ENCODE results near the gene ZAR1L.

Gene ZAR1L

DNA sequence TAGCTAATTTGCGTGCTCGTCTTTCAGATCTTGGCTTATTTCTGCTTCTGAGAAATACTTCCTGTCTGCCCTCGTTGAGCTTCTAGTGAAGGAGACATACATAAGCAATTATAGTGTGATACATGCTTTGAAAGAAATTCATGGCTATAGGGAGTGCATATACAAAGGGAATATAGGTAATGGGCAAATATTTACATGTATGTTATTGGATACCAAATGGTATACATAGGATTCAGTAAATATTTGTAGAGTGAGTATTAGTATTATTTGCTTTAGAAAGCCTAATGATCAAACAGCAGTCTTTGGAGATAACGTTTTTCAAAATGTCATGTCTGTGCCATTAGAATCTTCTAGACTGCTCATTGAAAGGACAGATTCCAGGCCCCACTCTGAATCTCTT lies 5.4 kb upstream of the ZAR1L start:
- H3K4me3 ChIP-seq (ENCODE audit: low read length in 2 of 2), result no peak overlapping the region
- no peaks in the 10 kb centered on the region for H3K36me3 ChIP-seq (ENCODE audit: control insufficient read depth in 2 of 2, insufficient read depth in 2 of 2, low read length in 2 of 2)
- peaks cover 7% of the 10 kb centered on the region for H3K4me1 ChIP-seq (ENCODE audit: control insufficient read depth, insufficient read depth, low read length)
- H3K27me3 ChIP-seq (ENCODE audit: control insufficient read depth in 1 of 2, insufficient read depth in 2 of 2, low read length in 2 of 2), result no peaks in the 10 kb centered on the region
- H3K9ac ChIP-seq (ENCODE audit: low read length in 2 of 2), result no peak overlapping the region
- no peak overlapping the region for H3K27ac ChIP-seq (ENCODE audit: low read length)
- no peaks in the 10 kb centered on the region for H3K9me3 ChIP-seq (ENCODE audit: control insufficient read depth in 2 of 2, low read length in 2 of 2)

DNA sequence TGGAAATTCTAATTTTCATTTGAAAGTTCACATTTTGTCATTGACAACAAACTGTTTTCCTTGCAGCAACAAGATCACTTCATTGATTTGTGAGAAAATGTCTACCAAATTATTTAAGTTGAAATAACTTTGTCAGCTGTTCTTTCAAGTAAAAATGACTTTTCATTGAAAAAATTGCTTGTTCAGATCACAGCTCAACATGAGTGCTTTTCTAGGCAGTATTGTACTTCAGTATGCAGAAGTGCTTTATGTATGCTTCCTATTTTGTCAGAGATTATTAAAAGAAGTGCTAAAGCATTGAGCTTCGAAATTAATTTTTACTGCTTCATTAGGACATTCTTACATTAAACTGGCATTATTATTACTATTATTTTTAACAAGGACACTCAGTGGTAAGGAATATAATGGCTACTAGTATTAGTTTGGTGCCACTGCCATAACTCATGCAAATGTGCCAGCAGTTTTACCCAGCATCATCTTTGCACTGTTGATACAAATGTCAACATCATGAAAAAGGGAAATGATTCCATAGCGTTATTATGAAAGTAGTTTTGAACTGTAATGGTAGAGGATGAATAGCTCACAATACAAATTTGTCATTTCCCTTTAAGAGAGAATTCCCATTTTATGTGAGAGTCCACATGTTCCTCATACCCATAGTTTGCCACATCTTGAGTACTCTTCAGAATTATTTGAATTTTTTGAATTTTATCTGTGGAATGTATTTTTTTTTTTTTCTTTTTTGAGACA lies 2.7 kb upstream of the ZAR1L start:
- Histone ChIP-seq H3K27ac (ENCODE audit: low read length) (no peak overlapping the region), H3K27me3 (ENCODE audit: control insufficient read depth in 1 of 2, insufficient read depth in 2 of 2, low read length in 2 of 2) (no peaks in the 10 kb centered on the region), H3K36me3 (ENCODE audit: control insufficient read depth in 2 of 2, insufficient read depth in 2 of 2, low read length in 2 of 2) (no peaks in the 10 kb centered on the region), H3K9me3 (ENCODE audit: control insufficient read depth in 2 of 2, low read length in 2 of 2) (no peaks in the 10 kb centered on the region), H3K4me1 (ENCODE audit: control insufficient read depth, insufficient read depth, low read length) (peaks cover 12% of the 10 kb centered on the region), H3K4me3 (ENCODE audit: low read length in 2 of 2) (no peak overlapping the region), H3K9ac (ENCODE audit: low read length in 2 of 2) (no peak overlapping the region)

DNA sequence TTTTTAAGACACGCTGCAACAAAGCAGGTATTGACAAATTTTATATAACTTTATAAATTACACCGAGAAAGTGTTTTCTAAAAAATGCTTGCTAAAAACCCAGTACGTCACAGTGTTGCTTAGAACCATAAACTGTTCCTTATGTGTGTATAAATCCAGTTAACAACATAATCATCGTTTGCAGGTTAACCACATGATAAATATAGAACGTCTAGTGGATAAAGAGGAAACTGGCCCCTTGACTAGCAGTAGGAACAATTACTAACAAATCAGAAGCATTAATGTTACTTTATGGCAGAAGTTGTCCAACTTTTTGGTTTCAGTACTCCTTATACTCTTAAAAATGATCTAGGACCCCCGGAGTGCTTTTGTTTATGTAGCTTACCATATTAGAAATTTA lies 1.3 kb upstream of the ZAR1L start:
- Histone ChIP-seq H3K9ac (ENCODE audit: low read length in 2 of 2) (peak overlapping the region in 1 of 2 donors; percentile 83), H3K27me3 (ENCODE audit: control insufficient read depth in 1 of 2, insufficient read depth in 2 of 2, low read length in 2 of 2) (no peaks in the 10 kb centered on the region), H3K4me1 (ENCODE audit: control insufficient read depth, insufficient read depth, low read length) (peaks cover 12% of the 10 kb centered on the region), H3K27ac (ENCODE audit: low read length) (no peak overlapping the region), H3K36me3 (ENCODE audit: control insufficient read depth in 2 of 2, insufficient read depth in 2 of 2, low read length in 2 of 2) (no peaks in the 10 kb centered on the region), H3K9me3 (ENCODE audit: control insufficient read depth in 2 of 2, low read length in 2 of 2) (no peaks in the 10 kb centered on the region), H3K4me3 (ENCODE audit: low read length in 2 of 2) (no peak overlapping the region)

DNA sequence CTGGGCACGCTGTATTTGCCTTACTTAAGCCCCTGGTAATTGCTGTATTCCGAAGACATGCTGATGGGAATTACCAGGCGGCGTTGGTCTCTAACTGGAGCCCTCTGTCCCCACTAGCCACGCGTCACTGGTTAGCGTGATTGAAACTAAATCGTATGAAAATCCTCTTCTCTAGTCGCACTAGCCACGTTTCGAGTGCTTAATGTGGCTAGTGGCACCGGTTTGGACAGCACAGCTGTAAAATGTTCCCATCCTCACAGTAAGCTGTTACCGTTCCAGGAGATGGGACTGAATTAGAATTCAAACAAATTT lies 821 bp upstream of the ZAR1L start:
- H3K4me1 ChIP-seq (ENCODE audit: control insufficient read depth, insufficient read depth, low read length), result peaks cover 12% of the 10 kb centered on the region
- H3K9ac ChIP-seq (ENCODE audit: low read length in 2 of 2), result peak overlapping the region; percentile 65 to 83
- H3K4me3 ChIP-seq (ENCODE audit: low read length in 2 of 2), result peak overlapping the region; percentile 62 to 87
- H3K27ac ChIP-seq (ENCODE audit: low read length), result no peak overlapping the region
- no peaks in the 10 kb centered on the region for H3K36me3 ChIP-seq (ENCODE audit: control insufficient read depth in 2 of 2, insufficient read depth in 2 of 2, low read length in 2 of 2)
- H3K9me3 ChIP-seq (ENCODE audit: control insufficient read depth in 2 of 2, low read length in 2 of 2), result no peaks in the 10 kb centered on the region
- no peaks in the 10 kb centered on the region for H3K27me3 ChIP-seq (ENCODE audit: control insufficient read depth in 1 of 2, insufficient read depth in 2 of 2, low read length in 2 of 2)

DNA sequence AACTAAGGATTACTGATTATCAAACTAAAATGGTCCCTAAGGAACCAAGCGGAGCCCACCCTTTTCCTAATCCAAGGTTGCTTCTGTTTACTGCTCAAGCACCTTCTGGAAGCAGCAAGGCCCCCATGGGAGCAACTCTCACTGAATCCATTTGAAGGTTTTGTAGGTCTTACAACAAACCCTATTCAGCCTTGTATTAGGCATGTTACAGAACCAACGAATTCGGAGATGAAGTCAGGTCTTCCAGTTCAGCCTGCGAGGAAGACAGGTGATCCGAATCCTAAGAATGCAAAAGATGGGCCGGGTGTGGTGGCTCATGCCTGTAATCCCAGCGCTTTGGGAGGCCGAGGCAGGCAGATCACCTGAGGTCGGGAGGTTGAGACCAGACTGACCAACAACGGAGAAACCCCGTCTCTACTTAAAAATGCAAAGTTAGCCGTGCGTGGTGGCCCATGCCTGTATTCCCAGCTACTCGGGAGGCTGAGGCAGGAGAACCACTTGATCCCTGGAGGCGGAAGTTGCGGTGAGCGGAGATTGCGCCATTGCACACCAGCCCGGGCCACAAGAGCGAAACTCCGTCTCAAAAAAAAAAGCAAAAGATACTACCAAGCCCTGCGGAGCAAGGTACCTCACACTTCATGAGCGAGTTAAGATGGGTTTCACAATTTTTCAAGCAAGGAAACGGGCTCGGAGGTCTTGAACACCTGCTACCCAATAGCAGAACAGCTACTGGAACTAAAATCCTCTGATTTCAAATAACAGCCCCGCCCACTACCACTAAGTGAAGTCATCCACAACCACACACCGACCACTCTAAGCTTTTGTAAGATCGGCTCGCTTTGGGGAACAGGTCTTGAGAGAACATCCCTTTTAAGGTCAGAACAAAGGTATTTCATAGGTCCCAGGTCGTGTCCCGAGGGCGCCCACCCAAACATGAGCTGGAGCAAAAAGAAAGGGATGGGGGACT lies 609 bp downstream of the ZAR1L start:
- peak overlapping the region; percentile 91 for H3K27ac ChIP-seq (ENCODE audit: low read length)
- H3K4me1 ChIP-seq (ENCODE audit: control insufficient read depth, insufficient read depth, low read length), result peaks cover 15% of the 10 kb centered on the region
- peak overlapping the region; percentile 62 to 87 for H3K4me3 ChIP-seq (ENCODE audit: low read length in 2 of 2)
- H3K36me3 ChIP-seq (ENCODE audit: control insufficient read depth in 2 of 2, insufficient read depth in 2 of 2, low read length in 2 of 2), result no peaks in the 10 kb centered on the region
- H3K27me3 ChIP-seq (ENCODE audit: control insufficient read depth in 1 of 2, insufficient read depth in 2 of 2, low read length in 2 of 2), result no peaks in the 10 kb centered on the region
- H3K9me3 ChIP-seq (ENCODE audit: control insufficient read depth in 2 of 2, low read length in 2 of 2), result no peaks in the 10 kb centered on the region
- peak overlapping the region; percentile 83 to 95 for H3K9ac ChIP-seq (ENCODE audit: low read length in 2 of 2)

DNA sequence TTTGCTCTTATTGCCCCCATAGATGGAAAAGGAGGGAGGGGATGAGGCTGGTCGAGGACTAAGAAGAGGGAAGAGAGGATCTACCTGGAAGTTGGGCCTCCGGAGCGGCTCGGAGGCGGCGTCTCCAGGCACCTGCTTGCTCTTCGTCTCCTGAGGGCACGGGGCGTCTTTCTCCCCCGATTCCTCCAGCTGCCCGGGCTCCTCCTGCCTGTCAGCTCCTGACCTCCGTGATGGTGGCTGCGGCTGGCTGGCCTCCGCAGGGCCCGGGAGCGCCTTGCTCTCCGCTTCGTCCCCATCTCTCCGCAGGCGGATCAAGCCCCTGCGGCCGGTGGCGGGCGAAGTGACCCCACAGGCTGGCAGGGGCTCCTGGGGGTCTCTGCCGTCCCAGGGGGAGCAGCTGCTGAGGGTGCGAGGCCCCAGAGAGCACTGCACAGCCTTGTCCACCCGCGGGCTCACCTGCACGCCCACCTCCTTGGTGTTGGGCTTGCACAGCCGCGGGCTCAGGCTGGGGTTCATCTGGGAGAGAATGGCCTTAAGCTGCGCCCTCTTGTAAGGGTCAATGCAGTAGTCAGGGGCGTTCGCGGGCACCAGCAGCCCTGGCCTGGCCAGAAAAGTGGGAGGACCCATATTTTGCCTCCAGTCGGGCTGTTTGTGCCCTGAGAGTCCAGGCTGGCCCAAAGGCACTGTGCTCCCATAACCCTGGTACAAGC lies 3.8 kb downstream of the ZAR1L start:
- H3K36me3 ChIP-seq (ENCODE audit: control insufficient read depth in 2 of 2, insufficient read depth in 2 of 2, low read length in 2 of 2), result no peaks in the 10 kb centered on the region
- H3K27me3 ChIP-seq (ENCODE audit: control insufficient read depth in 1 of 2, insufficient read depth in 2 of 2, low read length in 2 of 2), result no peaks in the 10 kb centered on the region
- no peak overlapping the region for H3K27ac ChIP-seq (ENCODE audit: low read length)
- no peak overlapping the region for H3K9ac ChIP-seq (ENCODE audit: low read length in 2 of 2)
- peaks cover 15% of the 10 kb centered on the region for H3K4me1 ChIP-seq (ENCODE audit: control insufficient read depth, insufficient read depth, low read length)
- no peaks in the 10 kb centered on the region for H3K9me3 ChIP-seq (ENCODE audit: control insufficient read depth in 2 of 2, low read length in 2 of 2)
- H3K4me3 ChIP-seq (ENCODE audit: low read length in 2 of 2), result no peak overlapping the region

DNA sequence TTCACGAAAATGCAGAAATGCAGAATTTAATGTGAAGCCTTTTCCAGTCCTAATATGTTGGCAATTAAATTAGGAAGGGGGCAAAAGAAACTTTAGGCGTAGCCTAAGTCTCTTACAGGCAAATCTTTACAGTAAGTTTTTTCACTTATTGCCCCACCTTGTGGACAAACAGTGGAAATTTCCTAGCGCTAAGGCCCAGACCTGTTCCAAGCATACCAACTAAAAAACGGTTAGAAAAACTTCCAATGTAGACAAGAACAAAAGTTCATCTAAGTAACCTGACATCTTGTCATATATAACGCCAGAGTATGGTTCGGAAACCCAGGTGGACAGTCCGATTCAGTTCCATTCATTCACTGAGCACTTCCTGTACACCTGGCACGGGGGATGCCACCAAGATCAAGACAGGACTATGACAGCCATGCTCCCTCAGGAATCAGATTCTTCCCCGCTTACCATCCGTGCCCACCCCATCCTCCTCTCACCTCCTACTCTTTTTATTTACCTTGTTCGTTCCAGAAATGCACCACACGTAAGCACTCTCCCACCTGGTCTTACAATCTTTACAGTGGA lies 4.9 kb downstream of the ZAR1L start:
- Histone ChIP-seq H3K9ac (ENCODE audit: low read length in 2 of 2) (peak overlapping the region; percentile 45 to 52), H3K4me3 (ENCODE audit: low read length in 2 of 2) (peak overlapping the region; percentile 55 to 60), H3K4me1 (ENCODE audit: control insufficient read depth, insufficient read depth, low read length) (peaks cover 8% of the 10 kb centered on the region), H3K36me3 (ENCODE audit: control insufficient read depth in 2 of 2, insufficient read depth in 2 of 2, low read length in 2 of 2) (no peaks in the 10 kb centered on the region), H3K9me3 (ENCODE audit: control insufficient read depth in 2 of 2, low read length in 2 of 2) (no peaks in the 10 kb centered on the region), H3K27me3 (ENCODE audit: control insufficient read depth in 1 of 2, insufficient read depth in 2 of 2, low read length in 2 of 2) (no peaks in the 10 kb centered on the region), H3K27ac (ENCODE audit: low read length) (peak overlapping the region; percentile 41)

DNA sequence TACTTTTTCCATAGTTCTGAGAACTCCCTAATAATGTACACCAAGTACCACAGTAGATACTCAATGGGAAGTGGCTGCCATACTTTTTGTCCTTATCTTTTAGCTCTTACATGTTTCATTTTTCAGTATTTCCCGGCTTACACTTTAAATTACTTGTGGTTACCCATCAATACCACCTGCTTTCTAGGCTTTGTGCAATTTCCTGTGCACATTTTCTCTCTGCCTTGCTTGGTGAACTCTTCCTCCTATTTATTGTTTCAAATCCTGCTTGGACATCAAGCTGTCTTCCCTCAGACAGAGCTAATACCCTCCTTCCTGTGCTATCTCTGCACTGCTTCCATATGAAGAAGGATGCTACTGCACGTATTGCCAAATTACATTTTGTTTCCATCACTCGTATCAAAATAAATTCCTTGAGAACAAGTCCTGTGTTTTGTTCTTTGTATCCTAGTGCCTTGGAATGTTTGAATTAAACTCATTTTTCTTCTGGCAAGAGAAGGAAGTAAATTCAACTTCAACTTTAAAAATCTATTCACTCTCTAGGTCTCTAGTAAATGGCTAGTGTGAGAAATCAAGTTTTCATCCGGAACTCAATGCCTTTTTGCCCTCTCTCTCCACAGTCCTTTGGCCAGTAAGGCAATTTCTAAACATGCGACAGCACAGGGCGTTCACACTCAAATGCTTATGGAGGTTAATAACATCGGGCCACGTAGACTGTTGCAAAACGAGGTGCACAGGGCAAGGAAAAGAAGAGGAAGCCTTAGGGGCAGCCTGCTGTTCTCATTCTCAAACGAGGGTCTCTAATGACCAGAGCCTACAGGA lies 5.6 kb downstream of the ZAR1L start:
- H3K27ac ChIP-seq (ENCODE audit: low read length), result peak overlapping the region; percentile 41
- no peaks in the 10 kb centered on the region for H3K9me3 ChIP-seq (ENCODE audit: control insufficient read depth in 2 of 2, low read length in 2 of 2)
- no peaks in the 10 kb centered on the region for H3K36me3 ChIP-seq (ENCODE audit: control insufficient read depth in 2 of 2, insufficient read depth in 2 of 2, low read length in 2 of 2)
- H3K4me3 ChIP-seq (ENCODE audit: low read length in 2 of 2), result peak overlapping the region; percentile 55 to 60
- peak overlapping the region; percentile 45 to 52 for H3K9ac ChIP-seq (ENCODE audit: low read length in 2 of 2)
- H3K27me3 ChIP-seq (ENCODE audit: control insufficient read depth in 1 of 2, insufficient read depth in 2 of 2, low read length in 2 of 2), result no peaks in the 10 kb centered on the region
- H3K4me1 ChIP-seq (ENCODE audit: control insufficient read depth, insufficient read depth, low read length), result peaks cover 3% of the 10 kb centered on the region

DNA sequence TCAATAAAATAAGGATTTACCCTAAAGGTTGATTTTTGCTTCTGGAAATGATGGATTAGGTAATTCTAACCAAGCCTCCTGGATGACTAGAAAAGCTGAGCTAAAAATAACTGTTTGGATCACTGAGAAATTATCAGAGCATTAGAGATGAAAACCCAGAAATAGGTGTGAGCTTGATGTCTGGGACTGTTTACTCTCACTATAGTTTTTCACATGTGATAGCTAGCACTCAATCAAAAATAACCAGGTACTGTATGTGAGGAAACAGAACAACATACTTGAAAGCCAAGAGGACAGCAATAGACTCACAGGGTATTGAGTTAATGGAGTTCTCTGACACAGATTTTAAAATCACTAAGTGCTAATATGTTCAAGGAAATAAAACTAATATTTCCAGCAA lies 9.5 kb downstream of the ZAR1L start:
- H3K9ac ChIP-seq (ENCODE audit: low read length in 2 of 2), result no peak overlapping the region
- H3K27ac ChIP-seq (ENCODE audit: low read length), result no peak overlapping the region
- no peaks in the 10 kb centered on the region for H3K9me3 ChIP-seq (ENCODE audit: control insufficient read depth in 2 of 2, low read length in 2 of 2)
- H3K36me3 ChIP-seq (ENCODE audit: control insufficient read depth in 2 of 2, insufficient read depth in 2 of 2, low read length in 2 of 2), result no peaks in the 10 kb centered on the region
- no peak overlapping the region for H3K4me3 ChIP-seq (ENCODE audit: low read length in 2 of 2)
- peaks cover 3% of the 10 kb centered on the region for H3K4me1 ChIP-seq (ENCODE audit: control insufficient read depth, insufficient read depth, low read length)
- no peaks in the 10 kb centered on the region for H3K27me3 ChIP-seq (ENCODE audit: control insufficient read depth in 1 of 2, insufficient read depth in 2 of 2, low read length in 2 of 2)

DNA sequence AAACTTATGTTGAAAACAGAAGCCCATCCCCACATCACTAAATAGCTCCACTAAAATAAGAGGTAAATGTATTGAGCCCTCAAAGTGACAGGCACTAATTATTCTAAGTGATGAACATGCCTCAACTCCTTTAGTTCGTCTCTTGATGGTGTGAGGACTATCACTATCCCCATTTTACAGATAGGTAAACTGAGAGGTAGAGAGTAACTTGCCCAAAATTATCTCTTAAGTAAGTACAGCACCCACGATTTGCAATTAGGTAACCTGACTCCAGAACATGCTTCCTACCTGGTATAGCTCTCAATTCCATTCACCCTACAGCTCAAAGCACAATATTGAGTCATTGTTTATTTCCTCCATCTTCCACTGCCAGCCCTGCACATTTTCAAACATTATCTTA lies 12.7 kb downstream of the ZAR1L start:
- H3K36me3 ChIP-seq (ENCODE audit: control insufficient read depth in 2 of 2, insufficient read depth in 2 of 2, low read length in 2 of 2), result no peaks in the 10 kb centered on the region
- H3K9ac ChIP-seq (ENCODE audit: low read length in 2 of 2), result no peak overlapping the region
- H3K27me3 ChIP-seq (ENCODE audit: control insufficient read depth in 1 of 2, insufficient read depth in 2 of 2, low read length in 2 of 2), result no peaks in the 10 kb centered on the region
- no peaks in the 10 kb centered on the region for H3K9me3 ChIP-seq (ENCODE audit: control insufficient read depth in 2 of 2, low read length in 2 of 2)
- H3K4me1 ChIP-seq (ENCODE audit: control insufficient read depth, insufficient read depth, low read length), result no peaks in the 10 kb centered on the region
- no peak overlapping the region for H3K4me3 ChIP-seq (ENCODE audit: low read length in 2 of 2)
- H3K27ac ChIP-seq (ENCODE audit: low read length), result no peak overlapping the region

Data from stomach smooth muscle (tissue), 2 donors.